GM19239 (cell line): ENCODE measurements around the gene C19orf18.

Experiments used
- DNase-seq: peaks from one replicate; pipeline ENCODE4 v3.0.0; 2011; ENCODE audit warnings: low spot score; ENCODE audit not compliant: insufficient read length
- FAIRE-seq: peaks from 2 replicates; lab custom pipeline; 2011; peaks lifted over from hg19 to GRCh38; lab: Jason Lieb, UNC

The C19orf18 gene

DNA sequence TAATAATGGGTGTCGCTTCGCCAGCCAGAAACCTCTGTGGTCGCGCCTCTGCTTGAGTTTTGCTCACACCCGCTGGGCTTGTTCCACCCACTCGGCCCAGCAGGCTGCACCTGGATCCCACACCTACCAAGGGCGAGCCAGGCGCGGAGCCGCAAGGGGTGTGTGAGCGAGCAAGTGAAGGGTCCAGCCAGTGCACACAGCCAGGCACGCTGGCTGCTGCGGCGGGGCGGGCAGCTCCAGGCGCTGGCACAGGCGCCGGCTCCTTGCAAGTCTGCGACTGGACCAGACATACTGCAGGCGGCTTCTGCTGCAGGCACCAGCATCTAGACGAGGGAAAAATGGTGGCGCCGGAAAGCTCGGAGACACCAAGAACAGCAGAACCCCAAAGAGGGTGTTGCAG lies 25.0 kb downstream of the C19orf18 start:
- no peak for FAIRE-seq
- DNase-seq = no peak

GRCh38 chr19:57947419-57948134 lies 26.8 kb downstream of the C19orf18 start, which contains the start of gene ZNF256:
ZNF256 (minus strand) TSS chr19:57947706; CDS start chr19:57947474, 232 bp downstream.
- DNase-seq (peak; percentile 90), FAIRE-seq (peak; percentile 95)

- FAIRE-seq = no peak
- no peak for DNase-seq
These were observed 27.3 kb downstream of the C19orf18 start for GRCh38 chr19:57947088-57947418.

GRCh38 chr19:57946316-57946715 lies 28.0 kb downstream of the C19orf18 start:
- no peak for FAIRE-seq

GRCh38 chr19:57941593-57941992 lies 32.7 kb downstream of the C19orf18 start:
- no peak for DNase-seq
- FAIRE-seq = no peak

More at GRCh38 chr19:57946316-57946715, 28.0 kb downstream of the C19orf18 start:
- no peak for DNase-seq

DNA sequence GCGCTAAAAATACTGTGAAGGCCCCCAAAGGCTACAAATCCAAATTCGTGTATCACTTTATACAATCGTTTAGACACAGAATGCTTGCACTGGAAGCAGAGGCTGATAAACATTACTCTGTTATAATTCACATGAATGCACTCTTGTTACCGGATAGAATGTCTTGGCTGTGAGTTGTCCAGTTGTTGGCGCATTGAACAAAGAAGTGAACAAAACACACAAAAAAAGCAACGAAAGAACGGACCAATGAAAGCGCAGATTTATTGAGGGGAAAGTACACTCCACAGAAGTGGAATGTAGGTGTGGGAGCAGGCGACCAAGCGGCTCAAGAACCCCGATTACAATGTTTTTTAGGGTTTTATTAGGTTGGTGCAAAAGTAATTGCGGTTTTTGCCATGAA lies 38.6 kb downstream of the C19orf18 start:
- FAIRE-seq (no peak), DNase-seq (no peak)

- DNase-seq (no peak), FAIRE-seq (peak; percentile 68)
These were observed 39.3 kb downstream of the C19orf18 start, which contains the start of gene ZNF418 for GRCh38 chr19:57934820-57935665. ZNF418 (minus strand) TSS chr19:57935402; CDS start chr19:57933822, 1,580 bp downstream.

DNA sequence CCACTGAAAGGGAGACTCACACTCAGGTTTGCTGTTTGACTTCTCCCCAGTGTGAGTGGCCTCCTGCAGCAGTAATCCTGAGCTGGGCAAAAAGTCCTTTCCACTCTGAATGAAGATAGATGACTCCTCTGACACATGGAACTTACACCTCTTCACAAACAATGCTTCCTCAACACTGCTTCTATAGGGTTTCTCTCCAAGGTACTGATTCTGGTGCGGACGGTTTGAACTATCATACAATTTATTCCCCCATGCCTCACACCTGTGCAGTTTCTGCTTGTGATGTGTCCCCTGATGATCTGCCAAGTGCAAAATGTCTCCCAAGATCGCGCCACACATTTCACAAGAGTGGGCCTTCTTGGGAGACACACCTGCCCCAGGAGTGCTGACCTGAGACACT lies 46.7 kb downstream of the C19orf18 start:
- FAIRE-seq (no peak), DNase-seq (no peak)

DNA sequence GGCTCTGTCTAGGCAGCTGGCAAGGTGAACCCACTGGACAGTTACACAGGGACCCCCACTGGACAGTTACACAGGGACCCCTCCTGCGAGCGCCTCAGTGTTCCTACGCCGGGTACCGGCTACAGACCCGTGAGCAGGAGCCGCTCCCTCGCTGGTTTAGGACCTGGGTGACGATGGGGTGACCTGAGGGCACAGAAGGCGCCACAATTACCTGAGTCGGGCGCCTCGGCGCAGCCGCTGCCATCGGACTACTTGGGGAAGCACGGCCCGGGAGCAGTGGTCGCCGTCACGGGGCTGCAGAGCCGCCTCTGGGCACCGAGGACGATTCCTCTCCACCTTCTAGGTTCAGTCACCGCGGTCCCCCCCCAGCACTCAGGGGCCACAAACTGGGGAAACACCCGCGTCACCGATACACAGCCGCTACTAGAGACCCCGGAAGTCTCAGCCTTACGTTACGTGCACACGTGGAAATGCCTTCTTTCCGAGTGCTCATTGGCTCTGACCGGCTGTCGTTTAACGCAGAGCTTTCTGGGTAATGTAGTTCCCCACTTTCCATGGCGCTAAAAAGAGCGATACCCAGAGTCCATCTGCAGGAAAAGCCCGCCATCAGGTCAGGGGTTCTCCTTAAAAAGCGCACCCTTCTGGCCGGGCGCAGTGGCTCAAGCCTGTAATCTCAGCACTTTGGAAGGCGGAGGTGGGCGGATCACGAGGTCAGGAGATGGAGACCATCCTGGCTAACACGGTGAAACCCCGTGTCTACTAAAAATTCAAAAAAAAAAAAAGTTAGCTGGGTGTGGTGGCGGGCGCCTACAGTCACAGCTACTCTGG lies 58.0 kb downstream of the C19orf18 start, which contains the start of gene ZNF417:
Gene ZNF417 (minus strand): TSS at position 425 of the 828 bp plus-strand sequence. CDS start 181 bp downstream, at position 244.
- DNase-seq = peak; percentile 77
- peak; percentile 98 for FAIRE-seq

GRCh38 chr19:57914531-57914930 lies 59.8 kb downstream of the C19orf18 start:
- FAIRE-seq = no peak
- no peak for DNase-seq
